H9 (cell line): ENCODE measurements around the gene PTEN. TPM values are rescaled to one million over a fixed set of nuclear protein-coding genes. Genes with fewer than 3 reads are reported as not detected.
A peak's percentile ranks its signal among the peaks of the same experiment; 100 is the strongest.

ENCODE experiments used
- DNase-seq: peaks from one replicate; pipeline ENCODE4 v3.0.0-alpha.2; 2017
- H2AFZ ChIP-seq: one replicate; pipeline ENCODE4 v1.6.1; 2013; ENCODE audit warnings: mild to moderate bottlenecking, low read length, control low read depth, moderate library complexity
- H2AK5ac ChIP-seq: 2 replicates; pipeline ENCODE4 v1.6.1; 2013; ENCODE audit warnings: low read length, control low read depth, mixed read lengths; ENCODE audit not compliant: insufficient read length
- H2BK120ac ChIP-seq: one replicate; pipeline ENCODE4 v1.6.1; 2013; ENCODE audit warnings: low read depth, mild to moderate bottlenecking, low read length, control low read depth, inconsistent platforms; ENCODE audit not compliant: poor library complexity, severe bottlenecking
- H2BK12ac ChIP-seq: 2 replicates; pipeline ENCODE4 v1.6.1; 2013; ENCODE audit warnings: low read length, control low read depth, mixed read lengths, low read depth; ENCODE audit not compliant: insufficient read length
- H2BK15ac ChIP-seq: 2 replicates; pipeline ENCODE4 v1.6.1; 2013; ENCODE audit warnings: low read depth, low read length, control low read depth
- H2BK20ac ChIP-seq: one replicate; pipeline ENCODE4 v1.6.1; 2013; ENCODE audit warnings: low read depth, mild to moderate bottlenecking, low read length, control low read depth, inconsistent platforms; ENCODE audit not compliant: poor library complexity, severe bottlenecking
- H2BK5ac ChIP-seq: 2 replicates; pipeline ENCODE4 v1.6.1; 2013; ENCODE audit warnings: low read length, control low read depth, mixed read lengths; ENCODE audit not compliant: insufficient read length
- H3K14ac ChIP-seq: 2 replicates; pipeline ENCODE4 v1.6.1; 2013; ENCODE audit warnings: low read length, control low read depth; ENCODE audit not compliant: insufficient read depth
- H3K18ac ChIP-seq: 2 replicates; pipeline ENCODE4 v1.6.1; 2013; ENCODE audit warnings: low read depth, mild to moderate bottlenecking, mixed read lengths, low read length, control low read depth; ENCODE audit not compliant: insufficient read length
- H3K23ac ChIP-seq: 2 replicates; pipeline ENCODE4 v1.6.1; 2013; ENCODE audit warnings: low read length, control low read depth, mixed read lengths, low read depth; ENCODE audit not compliant: insufficient read length
- H3K23me2 ChIP-seq: 2 replicates; pipeline ENCODE4 v1.6.1; 2013; ENCODE audit warnings: low read depth, mild to moderate bottlenecking, mixed read lengths, low read length, control low read depth; ENCODE audit not compliant: insufficient read length, poor library complexity, severe bottlenecking
- H3K27ac ChIP-seq: 2 replicates; pipeline ENCODE4 v1.5.1; 2013; ENCODE audit warnings: low read length, control low read depth, mixed read lengths, low read depth; ENCODE audit not compliant: insufficient read length
- H3K27me3 ChIP-seq: 2 replicates; pipeline ENCODE4 v1.6.1; 2013; ENCODE audit warnings: low read length, control low read depth, inconsistent platforms; ENCODE audit not compliant: insufficient read depth
- H3K4ac ChIP-seq: 2 replicates; pipeline ENCODE4 v1.6.1; 2013; ENCODE audit warnings: low read depth, mild to moderate bottlenecking, control low read depth, inconsistent platforms, low read length, moderate library complexity
- H3K4me1 ChIP-seq: 2 replicates; pipeline ENCODE4 v1.6.1; 2013; ENCODE audit warnings: low read length, control low read depth, inconsistent platforms; ENCODE audit not compliant: insufficient read depth
- H3K4me2 ChIP-seq: 2 replicates; pipeline ENCODE4 v1.6.1; 2013; ENCODE audit warnings: low read length, control low read depth, mixed read lengths; ENCODE audit not compliant: insufficient read length, insufficient read depth
- H3K56ac ChIP-seq: 2 replicates; pipeline ENCODE4 v1.6.1; 2013; ENCODE audit warnings: low read depth, mild to moderate bottlenecking, mixed read lengths, low read length, control low read depth; ENCODE audit not compliant: insufficient read length
- H3K79me1 ChIP-seq: 2 replicates; pipeline ENCODE4 v1.6.1; 2013; ENCODE audit warnings: low read depth, mild to moderate bottlenecking, moderate library complexity, low read length, control low read depth, inconsistent platforms; ENCODE audit not compliant: insufficient read depth, poor library complexity, severe bottlenecking
- H3K79me2 ChIP-seq: 2 replicates; pipeline ENCODE4 v1.6.1; 2013; ENCODE audit warnings: low read length, control low read depth, inconsistent platforms; ENCODE audit not compliant: insufficient read depth
- H3K9ac ChIP-seq: 2 replicates; pipeline ENCODE4 v1.6.1; 2013; ENCODE audit warnings: low read length, control low read depth, mixed read lengths; ENCODE audit not compliant: insufficient read length; ENCODE audit errors: extremely low read depth
- H3K9me3 ChIP-seq: one replicate; pipeline ENCODE4 v1.6.1; 2013; ENCODE audit warnings: low read depth, low read length, inconsistent platforms; ENCODE audit not compliant: control insufficient read depth
- H3T11ph ChIP-seq: one replicate; pipeline ENCODE4 v1.6.1; 2013; ENCODE audit warnings: mild to moderate bottlenecking, low read length, control low read depth, inconsistent platforms
- H4K20me1 ChIP-seq: one replicate; pipeline ENCODE4 v1.6.1; 2013; ENCODE audit not compliant: control insufficient read depth, insufficient read length, insufficient read depth
- H4K5ac ChIP-seq: 2 replicates; pipeline ENCODE4 v1.6.1; 2013; ENCODE audit warnings: low read depth, mild to moderate bottlenecking, mixed read lengths, low read length, control low read depth; ENCODE audit not compliant: insufficient read length
- H4K8ac ChIP-seq: replicated peaks from 2 replicates; pipeline ENCODE4 v1.6.1; 2013; ENCODE audit warnings: low read length, control low read depth, mixed read lengths, low read depth; ENCODE audit not compliant: insufficient read length
- H4K91ac ChIP-seq: 2 replicates; pipeline ENCODE4 v1.6.1; 2013; ENCODE audit warnings: low read depth, mild to moderate bottlenecking, moderate library complexity, mixed read lengths, low read length, control low read depth; ENCODE audit not compliant: insufficient read length
- H3K27ac Mint-ChIP-seq, 3 experiments: 2 replicates in 2 of 3; 3 replicates in 1 of 3; pipeline ENCODE4 v1.8.0; 2020 to 2021; ENCODE audit warnings: mixed read lengths in 3 of 3, mild to moderate bottlenecking in 1 of 3, moderate library complexity in 1 of 3
- H3K27me3 Mint-ChIP-seq: 2 replicates; pipeline ENCODE4 v1.8.0; 2021; ENCODE audit warnings: low read depth, mild to moderate bottlenecking, moderate library complexity, mixed read lengths
- H3K36me3 Mint-ChIP-seq, 3 experiments: 2 replicates in 2 of 3; 3 replicates in 1 of 3; pipeline ENCODE4 v1.8.0; 2020 to 2021; ENCODE audit warnings: low read depth in 3 of 3, mixed read lengths in 3 of 3; ENCODE audit not compliant: insufficient read depth in 1 of 3
- H3K4me1 Mint-ChIP-seq, 2 experiments: 2 replicates each; pipeline ENCODE4 v1.8.0; 2020; ENCODE audit warnings: mixed read lengths in 2 of 2
- H3K4me3 Mint-ChIP-seq, 2 experiments: 2 replicates in 1 of 2; 3 replicates in 1 of 2; pipeline ENCODE4 v1.8.0; 2020 to 2021; ENCODE audit warnings: mild to moderate bottlenecking in 2 of 2, mixed read lengths in 2 of 2, moderate library complexity in 1 of 2
- H3K9me3 Mint-ChIP-seq, 2 experiments: 2 replicates in 1 of 2; 3 replicates in 1 of 2; pipeline ENCODE4 v1.8.0; 2020; ENCODE audit warnings: mild to moderate bottlenecking in 2 of 2, mixed read lengths in 2 of 2, moderate library complexity in 1 of 2
- CTCF ChIP-seq: fragments of 200-600 bp; sonication (generic); conservative IDR thresholded peaks from 3 replicates; pipeline ENCODE4 v1.8.0; 2021; ENCODE audit warnings: antibody characterized with exemption, mild to moderate bottlenecking
- WGBS: extraction: QIAGEN DNeasy Blood & Tissue Kit; methylation state at CpG from one replicate; pipeline ENCODE4 v1.1.7; 2013; ENCODE audit warnings: missing lambda C conversion rate, low lambda C conversion rate, mixed read lengths; ENCODE audit not compliant: insufficient read length; ENCODE audit errors: extremely low coverage; 5-methylcytosine and 5-hydroxymethylcytosine counted together
- long read RNA-seq: library from polyadenylated mRNA; unstranded; transcript quantifications from one replicate; pipeline ENCODE4 v2.0.0, GENCODE V29; 2020
- total RNA-seq: library from RNA; stranded (reverse); gene quantifications from 2 replicates; pipeline ENCODE4 v1.2.1, GENCODE V29; 2021

Gene PTEN
- total RNA-seq, result 49.5 and 52.8 TPM in 2 replicates
- long read RNA-seq, full-length matches to known transcripts, result 5 of 9 reads
- long read RNA-seq, partial matches to known transcripts, result 1 of 9 reads
- long read RNA-seq, other reads (novel, unspliced or antisense), result 3 of 9 reads

DNA sequence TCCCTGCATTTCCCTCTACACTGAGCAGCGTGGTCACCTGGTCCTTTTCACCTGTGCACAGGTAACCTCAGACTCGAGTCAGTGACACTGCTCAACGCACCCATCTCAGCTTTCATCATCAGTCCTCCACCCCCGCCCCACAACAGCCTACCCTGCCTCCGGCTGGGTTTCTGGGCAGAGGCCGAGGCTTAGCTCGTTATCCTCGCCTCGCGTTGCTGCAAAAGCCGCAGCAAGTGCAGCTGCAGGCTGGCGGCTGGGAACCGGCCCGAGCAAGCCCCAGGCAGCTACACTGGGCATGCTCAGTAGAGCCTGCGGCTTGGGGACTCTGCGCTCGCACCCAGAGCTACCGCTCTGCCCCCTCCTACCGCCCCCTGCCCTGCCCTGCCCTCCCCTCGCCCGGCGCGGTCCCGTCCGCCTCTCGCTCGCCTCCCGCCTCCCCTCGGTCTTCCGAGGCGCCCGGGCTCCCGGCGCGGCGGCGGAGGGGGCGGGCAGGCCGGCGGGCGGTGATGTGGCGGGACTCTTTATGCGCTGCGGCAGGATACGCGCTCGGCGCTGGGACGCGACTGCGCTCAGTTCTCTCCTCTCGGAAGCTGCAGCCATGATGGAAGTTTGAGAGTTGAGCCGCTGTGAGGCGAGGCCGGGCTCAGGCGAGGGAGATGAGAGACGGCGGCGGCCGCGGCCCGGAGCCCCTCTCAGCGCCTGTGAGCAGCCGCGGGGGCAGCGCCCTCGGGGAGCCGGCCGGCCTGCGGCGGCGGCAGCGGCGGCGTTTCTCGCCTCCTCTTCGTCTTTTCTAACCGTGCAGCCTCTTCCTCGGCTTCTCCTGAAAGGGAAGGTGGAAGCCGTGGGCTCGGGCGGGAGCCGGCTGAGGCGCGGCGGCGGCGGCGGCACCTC lies at the start of gene PTEN, which contains the start of gene KLLN:
Gene PTEN, plus strand, starts transcription at position 573 of the 891 bp plus-strand sequence. CDS start 845 bp downstream, outside the sequence.
Gene KLLN, minus strand, starts transcription at position 481 of the 891 bp plus-strand sequence. CDS start 1,046 bp downstream, outside the sequence.
- H3K4me3 Mint-ChIP-seq, result peak within 1 kb of the TSS; percentile 97 to 99
- Histone ChIP-seq H3K4me1 (no peaks in the 10 kb centered on the region), H4K91ac (no peak within 1 kb of the TSS), H3T11ph (no peak within 1 kb of the TSS), H3K14ac (peak within 1 kb of the TSS; percentile 64), H3K9ac (peak within 1 kb of the TSS; percentile 88), H2AFZ (no peak within 1 kb of the TSS), H3K56ac (peak within 1 kb of the TSS; percentile 1), H2BK120ac (no peak within 1 kb of the TSS), H3K79me2 (peaks cover 24% of the 10 kb centered on the region; the same call in 1 of the 2 replicates), H3K79me1 (no peaks in the 10 kb centered on the region), H3K4me2 (peak within 1 kb of the TSS; percentile 96), H3K4ac (no peak within 1 kb of the TSS; the same call in 1 of the 2 replicates), H4K20me1 (no peaks in the 10 kb centered on the region), H3K23me2 (peaks cover 17% of the 10 kb centered on the region), H3K23ac (no peak within 1 kb of the TSS), H2AK5ac (no peak within 1 kb of the TSS), H2BK20ac (no peak within 1 kb of the TSS), H3K9me3 (no peaks in the 10 kb centered on the region), H3K27ac (peak within 1 kb of the TSS; percentile 49), H2BK5ac (no peak within 1 kb of the TSS), H4K8ac (no peak within 1 kb of the TSS), H4K5ac (peak within 1 kb of the TSS; percentile 34), H3K18ac (peak within 1 kb of the TSS; percentile 49), H2BK12ac (no peak within 1 kb of the TSS), H2BK15ac (no peak within 1 kb of the TSS), H3K27me3 (no peaks in the 10 kb centered on the region)
- TF ChIP-seq CTCF, result no peak
- peaks cover 0 to 5% (median 0%) of the 10 kb centered on the region in 3 experiments; a peak in 4 of 7 replicates for H3K36me3 Mint-ChIP-seq
- peak; percentile 89 for DNase-seq
- H3K4me1 Mint-ChIP-seq, result peaks cover 35% of the 10 kb centered on the region in 2 experiments
- peaks cover 8% of the 10 kb centered on the region; the same call in 1 of the 2 replicates for H3K27me3 Mint-ChIP-seq
- no peaks in the 10 kb centered on the region; a peak in 1 of 5 replicates for H3K9me3 Mint-ChIP-seq
- no CpG with 5 or more reads among the region's 89 CpGs for WGBS
- H3K27ac Mint-ChIP-seq, result peak within 1 kb of the TSS; percentile 97 to 99 (median 99)
